AG09319 (cell line): ENCODE data around the gene COA1.

ENCODE experiments used
- DNase-seq: peaks from one replicate; pipeline ENCODE4 v3.0.0-alpha.2; 2010; ENCODE audit warnings: low read depth; ENCODE audit errors: extremely low read depth
- TF ChIP-seq, protein P1 (sequence below): IDR thresholded peaks from 2 replicates; pipeline ENCODE4 v1.5.1; 2011; ENCODE audit warnings: low read depth, mild to moderate bottlenecking, inconsistent platforms, low read length, moderate library complexity

COA1 gene

DNA sequence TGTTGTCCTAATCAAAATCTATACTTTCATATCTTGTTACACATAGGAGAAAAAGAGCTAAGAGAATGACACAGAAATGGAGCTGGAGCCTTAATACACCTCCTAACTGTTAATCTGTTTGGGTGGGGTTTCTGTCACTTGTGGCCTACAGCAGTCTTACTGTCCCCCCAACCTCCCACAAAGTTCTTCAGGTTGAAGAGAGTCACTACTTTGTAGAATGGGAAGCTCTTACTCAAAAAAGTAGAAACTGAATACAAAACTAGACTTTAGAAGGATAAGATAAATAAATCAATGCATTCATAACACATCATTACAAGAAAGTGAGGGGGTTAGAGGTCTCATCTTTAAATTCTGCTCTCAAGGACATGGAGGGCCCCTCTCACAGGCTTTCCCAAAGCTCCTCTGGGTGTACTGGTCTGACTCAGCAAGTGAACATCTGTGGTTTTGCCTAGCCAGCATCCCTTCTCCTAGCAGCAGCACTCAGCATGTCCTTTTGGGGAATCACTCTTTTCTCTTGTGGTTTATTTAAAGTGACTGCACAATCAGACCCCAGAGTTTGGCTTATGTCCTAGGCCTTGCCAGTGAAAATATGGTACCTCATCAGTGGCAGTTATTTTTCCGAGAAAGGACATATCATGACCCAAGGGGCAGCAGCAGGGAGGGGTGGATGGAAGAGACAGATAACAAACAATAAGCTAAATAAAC lies 27.2 kb upstream of the COA1 start:
- peak; percentile 37 for DNase-seq
- TF ChIP-seq, protein P1, sequence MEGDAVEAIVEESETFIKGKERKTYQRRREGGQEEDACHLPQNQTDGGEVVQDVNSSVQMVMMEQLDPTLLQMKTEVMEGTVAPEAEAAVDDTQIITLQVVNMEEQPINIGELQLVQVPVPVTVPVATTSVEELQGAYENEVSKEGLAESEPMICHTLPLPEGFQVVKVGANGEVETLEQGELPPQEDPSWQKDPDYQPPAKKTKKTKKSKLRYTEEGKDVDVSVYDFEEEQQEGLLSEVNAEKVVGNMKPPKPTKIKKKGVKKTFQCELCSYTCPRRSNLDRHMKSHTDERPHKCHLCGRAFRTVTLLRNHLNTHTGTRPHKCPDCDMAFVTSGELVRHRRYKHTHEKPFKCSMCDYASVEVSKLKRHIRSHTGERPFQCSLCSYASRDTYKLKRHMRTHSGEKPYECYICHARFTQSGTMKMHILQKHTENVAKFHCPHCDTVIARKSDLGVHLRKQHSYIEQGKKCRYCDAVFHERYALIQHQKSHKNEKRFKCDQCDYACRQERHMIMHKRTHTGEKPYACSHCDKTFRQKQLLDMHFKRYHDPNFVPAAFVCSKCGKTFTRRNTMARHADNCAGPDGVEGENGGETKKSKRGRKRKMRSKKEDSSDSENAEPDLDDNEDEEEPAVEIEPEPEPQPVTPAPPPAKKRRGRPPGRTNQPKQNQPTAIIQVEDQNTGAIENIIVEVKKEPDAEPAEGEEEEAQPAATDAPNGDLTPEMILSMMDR: no peak

DNA sequence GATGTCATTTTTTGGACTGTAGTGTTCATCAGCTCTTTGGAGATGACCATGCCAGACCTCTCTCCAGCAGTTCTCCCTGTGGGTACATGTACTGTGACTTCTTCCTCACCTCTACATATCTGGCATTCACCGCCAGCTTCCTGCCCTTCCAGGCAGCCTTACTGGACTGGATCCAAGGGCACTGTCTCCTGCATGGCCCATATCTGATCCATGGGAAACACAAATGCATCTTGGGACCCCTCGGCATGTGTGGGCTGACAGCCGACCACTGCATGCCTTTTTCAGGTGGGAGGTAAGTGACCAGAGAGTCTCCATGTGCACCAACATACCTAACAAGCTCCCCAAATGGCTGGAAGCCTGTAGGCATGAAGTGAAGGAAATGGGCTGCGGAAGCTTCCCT lies 25.3 kb upstream of the COA1 start:
- TF ChIP-seq, protein P1: no peak
- DNase-seq: no peak

DNA sequence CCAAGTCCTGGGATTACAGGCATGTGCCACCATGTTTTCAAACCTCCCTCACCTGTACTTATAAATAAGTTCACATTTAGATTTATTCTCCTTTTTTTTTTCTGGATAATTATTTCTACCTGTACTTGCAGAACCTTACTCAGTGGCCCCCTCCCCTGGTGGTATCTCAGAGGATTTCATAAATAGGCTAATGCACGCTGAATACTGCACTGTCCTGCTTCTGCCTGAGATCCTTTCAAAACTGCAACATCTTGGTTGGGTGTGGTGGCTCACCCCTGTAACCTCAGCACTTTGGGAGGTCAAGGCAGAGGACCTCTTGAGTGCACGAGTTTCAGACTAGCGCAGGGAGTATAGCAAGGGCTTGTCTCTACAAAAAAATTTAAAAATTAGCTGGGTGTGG lies 24.5 kb upstream of the COA1 start:
- no peak for DNase-seq
- TF ChIP-seq, protein P1: no peak; the same call in 1 of the 2 replicates

DNA sequence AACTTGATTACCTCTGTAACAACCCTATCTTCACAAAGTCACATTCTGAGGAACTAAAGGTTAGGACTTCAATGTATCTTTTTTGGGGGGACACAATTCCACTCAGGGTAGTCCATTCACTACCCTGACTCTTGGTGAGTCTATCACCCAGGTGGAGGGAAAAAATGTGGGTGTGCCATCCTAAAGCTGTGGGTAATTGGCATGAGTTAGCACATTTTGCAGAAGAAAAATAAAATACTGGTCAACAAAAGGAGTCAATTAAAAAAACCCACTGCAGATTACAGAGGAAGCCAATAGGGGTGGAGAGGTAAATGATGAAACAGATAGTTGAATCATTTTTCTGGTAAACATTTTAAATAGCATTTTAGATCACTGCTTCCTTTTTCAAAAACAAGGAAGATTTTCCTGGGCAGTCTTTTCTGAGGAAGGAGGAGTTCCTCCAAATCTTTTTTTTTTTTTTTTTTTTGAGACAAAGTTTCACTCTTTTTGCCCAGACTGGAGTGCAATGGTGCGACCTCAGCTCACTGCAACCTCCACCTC lies 24.0 kb upstream of the COA1 start:
- no peak for DNase-seq
- TF ChIP-seq, protein P1: no peak

DNA sequence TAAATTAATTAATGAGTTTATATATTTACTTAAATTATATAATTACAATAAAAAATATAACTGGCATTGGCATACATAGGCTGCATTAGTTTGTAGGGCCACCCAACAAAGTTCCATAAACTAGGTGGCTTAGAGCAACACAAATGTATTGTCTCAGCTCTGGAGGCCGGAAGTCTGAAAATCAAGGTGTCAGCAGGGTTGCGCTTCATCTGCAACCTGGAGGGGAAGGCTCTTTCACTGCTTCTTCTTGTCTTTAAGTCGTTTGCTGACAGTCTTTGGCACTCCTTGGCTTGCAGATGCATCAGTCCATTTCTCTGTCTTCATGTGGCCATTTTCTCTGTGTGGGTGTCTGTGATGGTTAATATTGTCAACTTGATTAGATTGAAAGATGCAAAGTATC lies 23.1 kb upstream of the COA1 start:
- TF ChIP-seq, protein P1: no peak
- no peak for DNase-seq

DNA sequence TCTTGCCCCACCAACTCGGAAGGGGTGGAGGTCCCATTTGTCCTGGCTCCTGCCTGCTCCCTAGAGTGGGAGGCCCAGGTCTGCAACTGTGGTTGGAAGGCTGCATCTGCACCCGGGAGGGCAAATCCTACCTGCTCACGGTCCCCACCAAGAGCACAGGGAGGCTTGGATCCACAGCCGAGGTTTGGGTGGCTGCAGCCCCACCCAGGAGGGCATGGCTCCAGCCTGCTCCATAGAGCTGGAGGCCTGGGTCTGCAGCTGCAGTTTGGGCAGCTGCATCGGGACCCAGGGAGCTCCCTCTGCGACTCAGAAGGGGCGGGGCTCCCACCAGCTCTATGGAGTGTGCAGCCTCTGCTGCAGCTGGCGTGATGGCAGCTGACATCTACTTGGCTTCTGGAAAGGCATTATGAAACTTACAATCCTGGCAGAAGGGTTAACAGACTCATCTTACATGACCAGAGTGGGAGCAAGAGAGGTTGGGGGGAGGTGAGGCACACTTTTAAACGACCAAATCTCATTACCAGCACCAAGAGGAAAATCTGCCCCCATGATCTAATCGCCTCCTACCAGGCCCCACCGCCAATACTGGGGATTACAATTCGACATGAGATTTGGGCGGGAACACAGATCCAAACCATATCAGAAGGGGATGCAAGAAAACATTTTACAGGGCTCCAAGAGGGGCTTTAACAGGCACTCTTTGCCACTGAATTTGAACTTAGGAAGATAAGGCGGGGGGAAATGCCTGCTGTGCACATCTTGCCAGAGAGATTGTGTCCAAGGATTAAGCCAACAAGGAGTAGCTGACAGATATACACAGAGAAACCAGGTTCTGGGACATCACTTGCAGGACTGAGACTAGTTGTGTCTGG lies 20.9 kb upstream of the COA1 start:
- no peak for DNase-seq
- TF ChIP-seq, protein P1: no peak
